ENCODE results near the gene ANKS1B.
"Not testable (repeated sequence)": the region's sequence is repeated elsewhere in the genome, so short reads cannot be mapped to it uniquely, and the experiment has no call there.

The ANKS1B gene

DNA sequence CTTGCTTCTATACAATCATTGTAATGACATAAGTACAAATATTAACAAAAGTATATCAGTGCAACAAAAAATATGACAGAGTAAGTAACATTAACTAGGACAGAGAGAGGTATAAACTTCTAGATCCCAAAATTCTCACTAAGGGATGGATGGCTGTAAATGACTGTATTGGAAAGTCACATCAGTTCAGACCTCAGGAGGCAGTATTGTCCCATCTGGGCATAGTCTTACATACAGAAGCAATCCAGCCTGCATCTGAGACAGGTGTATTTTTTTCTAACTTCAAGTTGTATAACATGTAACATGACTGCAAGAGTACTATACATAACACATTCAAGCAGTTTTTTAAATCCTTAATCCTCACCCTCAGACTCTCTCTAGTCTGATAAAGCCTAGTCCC lies 238.2 kb downstream of the ANKS1B start:
- no peak for DNase-seq

DNA sequence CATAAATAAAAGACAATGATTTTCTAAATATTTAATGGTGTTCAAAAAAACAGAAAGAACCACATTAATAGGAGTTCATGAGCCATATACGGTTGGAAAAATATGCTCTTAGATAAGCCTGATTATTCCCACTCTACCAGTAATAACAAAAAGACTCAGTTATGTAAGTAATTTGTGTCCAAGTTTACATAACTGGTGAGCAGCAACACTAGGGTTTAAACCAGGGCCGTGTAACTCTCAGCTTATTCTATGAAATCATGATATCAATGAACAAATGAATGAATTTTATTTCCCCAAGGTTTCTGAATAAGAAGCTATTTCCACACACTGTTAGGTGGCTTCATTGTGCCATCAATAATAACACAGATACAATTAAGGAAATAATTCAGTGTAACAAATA lies 238.8 kb downstream of the ANKS1B start:
- DNase-seq, result no peak

DNA sequence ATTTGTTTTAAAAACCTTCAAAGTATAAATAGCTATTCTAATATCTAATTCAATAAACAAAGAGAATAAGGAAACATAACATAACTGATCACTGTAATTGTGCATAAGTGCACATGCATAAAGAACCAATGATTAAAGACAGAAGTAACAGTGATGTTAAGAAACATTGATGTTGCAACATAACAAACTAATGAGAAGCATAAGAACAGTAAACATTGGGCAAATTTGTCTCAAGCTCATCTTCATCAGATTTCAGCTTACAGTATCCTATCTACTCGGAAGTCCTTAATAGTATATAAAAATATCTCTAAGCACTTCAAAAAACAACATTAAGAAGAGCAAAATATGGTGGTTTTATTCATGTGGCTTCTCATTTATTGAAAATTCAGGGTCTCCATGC lies 239.6 kb downstream of the ANKS1B start:
- DNase-seq, result no peak

DNA sequence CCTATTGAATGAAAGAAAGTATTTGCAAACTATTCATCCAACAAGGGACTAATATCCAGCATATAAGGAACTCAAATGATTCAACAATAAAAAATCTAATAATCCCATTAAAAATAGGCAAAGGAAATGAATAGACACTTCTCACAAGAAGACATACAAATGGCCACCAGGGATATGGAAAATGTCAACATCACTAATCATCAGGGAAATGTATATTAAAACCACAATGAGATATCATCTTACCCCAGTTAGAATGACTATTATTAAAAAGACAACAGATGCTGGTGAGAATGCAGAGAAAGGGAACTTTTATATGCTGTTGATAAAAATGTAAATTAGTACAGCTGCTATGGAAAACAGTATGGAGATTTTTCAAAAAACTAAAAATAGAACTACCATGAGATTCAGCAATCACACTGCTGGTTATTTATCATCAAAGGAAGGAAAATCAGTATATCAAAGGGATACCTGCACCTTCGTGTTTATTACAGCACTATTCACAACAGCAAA lies 247.9 kb downstream of the ANKS1B start:
- DNase-seq, result no peak

DNA sequence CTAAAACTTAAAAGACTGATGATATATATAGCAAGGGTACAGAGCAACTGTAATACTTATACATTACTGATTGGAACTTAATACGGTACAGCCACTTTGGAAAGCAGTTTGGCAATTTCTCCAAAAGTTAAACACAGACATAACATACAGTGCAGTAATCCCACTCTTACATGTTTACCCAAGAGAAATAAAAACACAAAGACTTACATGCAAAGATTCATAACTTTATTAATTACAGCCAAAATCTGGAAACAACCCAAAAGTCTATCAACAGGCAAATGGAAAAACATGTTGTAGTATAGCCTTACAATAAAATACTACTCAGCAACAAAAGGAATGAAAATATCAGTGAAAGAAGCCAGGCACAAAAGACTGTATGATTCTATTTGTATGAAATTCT lies 252.6 kb downstream of the ANKS1B start:
- DNase-seq, result no peak

DNA sequence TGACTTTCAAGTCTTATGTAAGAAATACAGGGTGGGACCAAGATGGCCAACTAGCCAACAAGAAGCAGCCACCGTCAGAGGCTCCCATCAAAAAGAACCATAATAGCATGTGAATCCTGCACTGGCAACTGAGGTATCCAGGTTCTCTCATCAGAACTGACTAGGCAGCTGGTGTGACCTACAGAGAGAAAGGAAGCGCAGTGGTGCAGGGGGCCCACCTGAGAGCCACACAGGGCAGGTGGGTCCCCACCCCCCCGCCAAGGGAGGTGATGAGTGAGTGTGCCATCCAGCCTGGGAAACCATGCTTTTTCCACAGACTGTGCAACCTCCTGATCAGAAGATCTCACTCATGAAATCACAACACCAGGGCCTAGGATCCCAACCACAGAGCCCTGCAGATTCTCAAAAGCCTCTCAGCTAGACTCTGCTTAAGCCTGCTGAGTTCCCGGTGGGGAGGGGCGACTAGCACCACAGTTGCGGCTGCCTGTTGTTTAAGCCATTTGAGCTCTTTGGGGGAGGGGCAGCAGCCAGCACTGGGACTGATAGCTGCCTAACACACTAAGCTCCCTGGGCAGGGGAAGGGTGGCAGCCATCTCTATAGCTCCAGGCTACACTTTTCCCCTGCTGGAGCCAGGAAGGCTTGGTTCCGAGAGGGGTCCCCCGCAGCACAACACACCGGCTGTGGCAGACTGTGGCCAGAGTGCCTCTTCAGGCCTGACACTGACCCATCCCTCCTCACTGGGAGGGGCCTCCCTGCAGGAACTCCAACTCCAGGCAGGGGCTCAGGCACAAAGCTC lies 261.8 kb downstream of the ANKS1B start:
- DNase-seq, result no peak

DNA sequence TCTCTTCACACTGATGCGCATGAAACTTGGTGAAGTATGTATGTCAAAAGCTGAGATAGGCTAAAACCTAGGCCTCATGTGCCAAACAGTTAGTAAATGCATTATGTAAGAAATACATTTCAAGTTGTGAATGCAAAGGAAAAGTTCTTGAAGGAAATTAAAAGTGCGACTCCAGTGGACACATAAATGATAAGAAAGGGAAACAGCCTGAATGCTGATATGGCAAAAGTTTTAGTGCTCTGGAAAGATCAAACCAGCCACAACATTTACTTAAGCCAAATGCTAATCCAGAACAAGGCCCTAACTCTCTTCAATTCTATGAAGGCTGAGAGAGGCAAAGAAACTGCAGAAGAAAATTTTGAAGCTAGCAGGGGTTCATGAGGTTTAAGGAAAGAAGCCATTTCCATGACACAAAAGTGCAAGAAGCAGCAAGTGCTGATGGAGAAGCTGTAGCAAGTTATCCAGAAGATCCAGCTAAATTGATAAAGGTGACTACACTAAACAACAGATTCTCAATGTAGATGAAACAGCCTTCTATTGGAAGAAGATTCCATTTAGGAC lies 262.9 kb downstream of the ANKS1B start:
- DNase-seq, result no peak

DNA sequence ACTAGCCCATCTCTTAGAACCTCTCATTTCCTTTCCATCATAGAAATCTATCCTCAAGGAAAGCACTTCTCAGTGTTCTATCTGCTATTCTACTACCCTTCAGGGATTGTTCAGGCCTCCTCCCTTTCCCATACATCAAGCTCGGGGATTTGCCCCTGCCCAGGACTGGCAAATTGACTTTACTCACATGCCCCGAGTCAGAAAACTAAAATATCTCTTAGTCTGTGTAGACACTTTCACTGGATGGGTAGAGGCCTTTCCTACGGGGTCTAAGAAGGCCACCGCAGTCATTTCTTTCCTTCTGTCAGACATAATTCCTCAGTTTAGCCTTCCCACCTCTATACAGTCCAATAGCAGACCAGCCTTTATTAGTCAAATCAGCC lies 264.7 kb downstream of the ANKS1B start:
- DNase-seq, result not testable (repeated sequence)

DNA sequence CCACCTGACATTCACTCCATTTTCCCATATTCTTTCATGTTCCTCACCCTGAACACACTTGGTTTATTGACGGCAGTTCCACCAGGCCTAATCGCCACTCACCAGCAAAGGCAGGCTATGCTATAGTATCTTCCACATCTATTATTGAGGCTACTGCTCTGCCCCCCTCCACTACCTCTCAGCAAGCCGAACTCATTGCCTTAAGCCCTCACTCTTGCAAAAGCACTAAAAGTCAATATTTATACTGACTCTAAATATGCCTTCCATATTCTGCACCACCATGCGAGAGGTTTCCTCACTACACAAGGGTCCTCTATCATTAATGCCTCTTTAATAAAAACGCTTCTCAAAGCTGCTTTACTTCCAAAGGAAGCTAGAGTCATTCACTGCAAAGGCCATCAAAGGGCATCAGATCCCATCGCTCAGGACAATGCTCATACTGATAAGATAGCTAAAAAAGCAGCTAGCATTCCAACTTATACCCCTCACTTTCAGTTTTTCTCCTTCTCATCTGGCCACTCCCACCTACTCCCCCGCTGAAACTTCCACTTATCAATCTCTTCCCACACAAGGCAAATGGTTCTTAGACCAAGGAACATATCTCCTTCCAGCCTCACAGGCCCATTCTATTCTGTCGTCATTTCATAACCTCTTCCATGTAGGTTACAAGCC lies 265.2 kb downstream of the ANKS1B start:
- DNase-seq, result not testable (repeated sequence)

DNA sequence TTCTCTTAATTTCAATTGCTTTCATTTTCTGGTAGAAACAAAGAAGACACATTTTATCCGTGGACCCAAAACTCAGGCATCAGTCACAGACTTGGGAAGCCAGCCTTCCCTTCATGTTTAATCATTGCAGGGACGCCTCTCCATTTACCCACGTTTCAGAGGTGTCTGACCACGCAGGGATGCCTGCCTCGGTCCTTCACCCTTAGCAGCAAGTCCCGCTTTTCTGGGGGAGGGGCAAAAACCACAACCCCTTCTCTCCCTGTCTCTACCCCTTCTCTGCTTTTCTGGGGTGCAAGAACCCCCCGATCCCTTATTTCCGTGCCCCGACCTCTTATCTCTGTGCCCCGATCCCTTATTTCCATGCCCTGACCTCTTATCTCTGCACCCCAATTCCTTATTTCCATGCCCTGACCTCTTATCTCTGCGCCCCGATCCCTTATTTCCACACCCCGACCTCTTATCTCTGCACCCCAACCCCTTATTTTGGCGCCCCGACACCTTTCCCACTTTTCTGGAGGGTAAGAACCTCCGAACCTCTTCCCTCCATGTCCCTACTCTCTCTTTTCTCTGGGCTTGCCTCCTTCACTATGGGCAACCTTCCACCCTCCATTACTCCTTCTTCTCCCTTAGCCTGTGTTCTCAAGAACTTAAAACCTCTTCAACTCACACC lies 268.8 kb downstream of the ANKS1B start:
- DNase-seq, result not testable (repeated sequence)

DNA sequence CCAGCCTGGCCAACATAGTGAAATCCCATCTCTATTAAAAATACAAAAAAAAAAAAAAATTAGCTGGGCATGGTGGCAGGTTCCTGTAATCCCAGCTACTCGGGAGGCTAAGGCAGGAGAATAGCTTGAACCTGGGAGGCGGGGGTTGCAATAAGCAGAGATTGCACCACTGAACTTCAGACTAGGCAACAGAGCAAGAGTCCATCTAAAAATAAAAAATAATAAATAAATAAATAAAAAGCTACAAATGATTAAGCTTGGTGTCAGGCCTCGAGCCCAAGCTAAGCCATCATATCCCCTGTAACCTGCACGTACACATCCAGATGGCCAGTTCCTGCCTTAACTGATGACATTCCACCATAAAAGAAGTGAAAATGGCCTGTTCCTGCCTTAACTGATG lies 269.8 kb downstream of the ANKS1B start:
- not testable (repeated sequence) for DNase-seq

DNA sequence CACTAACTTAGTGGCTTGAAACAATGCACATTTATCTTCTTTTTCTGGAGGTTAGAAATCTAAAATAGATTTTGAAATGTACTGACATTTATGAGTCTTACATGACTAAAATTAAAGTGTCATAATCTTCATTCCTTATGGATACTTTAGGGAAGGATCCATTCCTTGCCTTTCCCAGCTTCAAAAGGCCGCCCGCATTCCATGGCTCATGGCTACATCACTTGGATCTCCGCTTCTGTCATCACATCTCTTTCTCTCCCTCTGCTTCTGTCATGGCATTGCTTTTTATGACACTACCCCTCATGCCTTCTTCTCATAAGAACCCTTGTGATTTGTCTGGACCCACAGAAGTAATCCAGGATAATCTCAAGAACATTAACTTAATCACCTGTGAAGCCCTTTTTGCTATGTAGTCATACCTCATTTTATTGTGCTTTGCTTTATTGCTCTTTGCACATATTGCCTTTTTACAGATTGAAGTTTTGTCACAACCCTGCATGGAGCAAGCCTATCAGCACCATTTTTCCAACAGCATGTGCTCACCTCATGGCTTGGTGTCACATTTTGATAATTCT lies 270.7 kb downstream of the ANKS1B start:
- no peak for DNase-seq

DNA sequence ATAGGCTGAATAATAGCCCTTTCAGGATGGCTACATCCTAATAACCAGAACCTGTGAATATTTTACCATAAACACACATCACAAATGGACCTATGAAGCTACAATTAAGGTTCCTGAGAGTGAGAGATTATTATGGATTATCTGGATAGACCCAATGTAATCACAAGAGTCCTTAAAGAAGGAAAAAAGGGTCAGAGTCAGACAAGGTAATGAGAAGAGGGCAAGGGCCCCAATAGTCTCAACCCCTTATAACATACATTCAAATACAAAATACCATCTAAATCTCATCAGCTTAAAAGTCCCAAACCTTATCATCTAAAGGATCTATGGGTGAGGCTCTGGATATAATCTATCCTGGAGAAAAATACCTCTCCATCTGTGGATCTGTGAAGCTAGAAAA lies 272.5 kb downstream of the ANKS1B start:
- DNase-seq, result no peak

DNA sequence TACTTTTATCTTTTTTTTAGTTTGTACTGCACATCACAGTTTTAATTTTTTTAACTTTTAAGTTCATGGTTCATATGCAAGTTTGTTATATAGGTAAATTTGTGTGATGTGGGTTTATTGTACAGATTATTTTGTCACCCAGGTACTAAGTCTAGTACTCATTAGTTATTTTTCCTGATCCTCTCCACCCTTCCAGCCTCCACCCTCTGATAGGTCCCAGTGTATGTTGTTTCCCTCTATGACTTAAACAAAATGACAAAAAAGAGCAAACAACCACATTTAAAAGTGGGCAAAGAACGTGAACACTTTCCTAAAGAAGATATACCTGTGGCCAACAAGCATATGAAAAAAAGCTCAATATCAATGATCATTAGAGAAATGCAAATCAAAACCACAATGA lies 273.5 kb downstream of the ANKS1B start:
- DNase-seq, result no peak

DNA sequence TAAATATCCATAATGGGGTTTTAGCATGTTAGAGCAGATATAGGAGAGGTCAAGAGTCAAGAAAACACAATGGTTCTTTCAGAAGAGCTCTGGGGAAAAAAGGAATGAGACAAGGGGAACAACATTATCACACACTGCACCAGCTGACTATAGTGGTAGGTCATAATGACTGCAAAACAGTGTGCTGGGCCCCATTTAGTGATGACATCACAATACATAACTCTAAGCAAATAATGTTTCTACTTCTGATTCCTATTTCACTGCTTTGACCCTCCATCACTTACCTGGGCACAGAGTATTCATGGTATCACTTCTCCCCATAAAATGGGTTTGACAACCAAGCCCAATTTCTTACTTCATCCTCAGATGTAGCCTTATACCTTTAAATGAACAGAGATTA lies 275.1 kb downstream of the ANKS1B start:
- no peak for DNase-seq

DNA sequence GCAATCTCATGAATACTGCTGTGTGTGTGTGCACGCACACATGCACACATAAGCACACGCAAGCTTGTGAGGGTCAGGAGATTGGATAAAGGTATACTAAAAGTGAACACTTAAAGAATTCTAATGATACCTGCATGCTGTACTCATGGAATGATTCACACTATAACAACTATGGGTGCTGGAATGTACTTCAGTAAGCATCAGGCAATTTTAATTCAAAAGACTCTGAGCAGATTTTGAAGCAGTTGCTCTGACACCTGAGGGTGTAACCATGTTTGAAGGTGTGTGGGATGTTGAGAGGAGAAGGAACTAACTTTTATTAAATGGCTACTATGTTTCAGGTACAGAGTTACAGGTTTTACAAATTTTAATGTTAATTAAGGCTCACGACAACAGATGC lies 275.6 kb downstream of the ANKS1B start:
- no peak for DNase-seq

DNA sequence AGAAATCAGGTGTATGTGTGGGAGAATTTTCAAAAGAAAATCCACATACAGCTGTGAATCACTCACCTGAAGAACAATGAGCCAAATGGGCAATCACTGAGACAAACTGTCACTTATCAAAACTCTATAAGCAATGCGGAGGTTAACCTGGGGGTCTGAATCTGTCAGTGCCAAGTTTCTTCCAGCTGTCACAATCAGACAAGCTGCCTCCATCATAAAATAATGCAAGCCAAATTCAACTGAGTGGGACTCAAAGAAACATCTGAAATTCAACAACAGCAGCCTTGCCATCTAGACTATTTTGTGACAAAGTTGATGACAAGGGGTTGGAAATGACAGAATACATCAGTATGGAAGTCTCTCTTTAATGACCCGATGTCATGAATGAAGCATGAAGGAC lies 276.9 kb downstream of the ANKS1B start:
- DNase-seq, result no peak

DNA sequence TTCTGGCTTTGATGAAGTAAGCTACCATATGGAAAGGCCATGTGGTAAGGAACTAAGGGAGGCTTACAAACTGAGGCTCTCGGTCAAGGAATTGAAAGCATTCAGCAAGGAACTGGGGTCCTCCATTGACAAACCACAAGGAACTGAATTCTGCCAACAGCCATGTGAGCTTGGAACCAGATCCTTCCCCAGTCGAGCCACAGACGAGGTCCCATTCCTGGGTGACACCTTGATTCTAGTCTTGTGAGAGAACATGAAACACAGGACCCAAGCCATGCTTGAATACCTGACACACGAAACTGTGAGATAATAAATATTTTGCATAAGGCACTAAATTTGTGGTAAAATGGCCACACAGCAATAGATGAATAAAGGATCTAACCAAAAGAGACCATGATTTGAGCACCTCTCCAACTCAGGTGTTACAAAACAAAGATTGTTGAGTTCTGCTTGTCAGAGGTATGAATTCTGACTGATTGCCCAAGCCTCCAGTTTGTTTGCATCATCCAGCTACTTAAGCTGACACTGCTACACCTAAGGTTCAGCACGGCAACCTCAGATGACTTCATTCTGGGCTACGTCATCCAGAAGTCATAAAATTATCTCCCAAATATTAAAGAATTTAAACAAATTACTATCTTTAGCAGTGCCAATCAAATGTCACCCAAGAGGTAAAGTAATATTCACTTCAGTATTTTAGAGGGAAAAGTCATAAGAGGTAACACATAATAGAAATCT lies 277.8 kb downstream of the ANKS1B start:
- no peak for DNase-seq

DNA sequence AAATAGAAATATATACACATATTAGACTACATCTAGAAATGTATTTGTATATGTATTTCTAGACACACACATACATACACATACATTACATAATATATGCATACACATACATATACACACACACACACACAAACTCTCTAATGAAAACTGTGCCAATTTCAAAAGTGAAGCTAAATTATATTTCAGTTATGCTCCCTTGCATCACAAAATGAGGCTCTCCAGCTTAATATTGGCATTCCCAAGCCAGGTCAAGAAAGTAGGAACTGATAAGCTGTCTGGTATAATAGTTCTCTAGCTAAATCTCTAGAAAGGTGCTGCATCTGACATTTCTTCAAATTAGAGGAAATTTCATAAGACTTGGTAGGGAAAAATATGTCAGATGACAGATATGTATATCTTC lies 280.3 kb downstream of the ANKS1B start:
- DNase-seq, result no peak

DNA sequence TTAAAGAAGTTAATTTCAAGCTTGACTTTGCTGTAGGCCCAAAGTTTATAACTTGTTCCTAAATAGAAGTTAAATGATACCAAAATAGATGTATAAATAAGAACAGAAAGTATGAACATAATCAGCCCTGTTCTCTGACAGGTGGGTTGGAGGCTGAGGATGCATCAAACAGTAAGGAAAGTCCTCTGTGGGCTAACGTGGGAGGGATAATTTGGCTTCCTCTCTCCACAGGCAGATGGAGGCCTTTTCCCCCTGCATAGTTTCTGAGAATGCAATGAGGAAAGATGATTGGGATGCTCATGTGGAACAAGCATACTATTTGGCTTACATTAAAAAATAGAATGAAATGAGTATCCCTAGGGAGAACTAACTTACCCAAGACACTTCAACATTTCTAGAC lies 280.7 kb downstream of the ANKS1B start:
- no peak for DNase-seq

DNA sequence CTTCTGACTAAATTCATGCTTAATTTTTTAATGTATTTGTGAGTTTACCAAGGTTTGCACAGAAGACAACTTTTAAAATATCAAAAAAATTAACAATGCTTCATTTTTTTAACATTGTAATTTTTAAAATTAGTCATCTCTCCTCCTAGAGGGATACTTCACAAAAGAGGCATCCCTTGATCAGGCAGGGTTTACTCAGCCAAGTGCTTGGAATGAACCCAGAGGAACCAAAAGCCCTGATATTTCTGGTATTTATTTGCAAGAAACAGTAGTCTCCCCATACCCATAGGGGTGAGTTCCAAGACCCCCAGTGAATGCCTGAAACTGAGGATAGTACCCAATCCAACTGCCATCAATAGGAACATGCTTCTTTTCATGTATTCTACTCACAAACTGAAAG lies 284.7 kb downstream of the ANKS1B start:
- DNase-seq, result no peak

DNA sequence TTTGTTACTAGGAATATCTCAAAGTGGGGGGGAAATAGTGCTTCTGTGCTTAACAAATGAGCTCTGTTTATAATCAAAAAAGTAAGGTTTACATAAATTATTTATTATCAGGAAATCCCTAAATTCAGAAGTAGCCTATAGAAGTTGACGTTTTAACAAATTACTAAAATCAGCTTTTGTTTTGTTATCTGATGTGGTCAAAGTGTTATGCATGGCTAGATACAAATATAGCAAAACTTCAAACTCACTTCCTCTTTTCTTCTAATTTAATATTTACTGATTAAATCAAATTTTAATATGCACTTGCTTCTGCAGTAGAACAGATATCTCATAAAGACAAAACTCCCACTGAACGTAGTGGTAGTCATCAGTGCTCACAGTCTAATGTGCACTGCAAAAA lies 289.7 kb downstream of the ANKS1B start:
- no peak for DNase-seq

DNA sequence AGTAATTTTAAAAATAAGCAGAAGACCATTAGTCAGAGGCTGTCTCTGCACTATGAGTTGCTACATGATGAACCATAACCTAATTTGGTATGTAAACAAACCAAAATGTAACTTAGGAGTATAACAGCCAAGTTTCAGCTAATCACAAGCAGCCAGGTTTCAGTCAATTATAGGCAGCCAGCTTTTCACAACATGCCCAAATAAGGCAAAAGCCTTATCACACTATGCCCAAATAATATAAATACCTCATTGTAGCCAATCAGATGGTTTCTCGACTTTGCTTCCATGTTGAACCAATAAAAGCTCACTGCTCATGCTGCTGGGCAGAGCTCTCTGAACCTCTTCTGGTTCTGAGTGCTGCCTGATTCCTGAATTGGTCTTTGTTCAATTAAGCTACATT lies 298.6 kb downstream of the ANKS1B start:
- no peak for DNase-seq

Measured in hematopoietic multipotent progenitor cell treated with erythropoietin and hydrocortisone succinate and interleukin-3 and kit ligand, for 6 days (in vitro differentiated cells).